Measurements from ENCODE around the gene ITGA2. TPM values are rescaled to one million over a fixed set of nuclear protein-coding genes. Genes with fewer than 3 reads are reported as not detected.

Gene ITGA2
- total RNA-seq, 2 experiments from 2014 or later = 0.74 to 0.86 TPM

- ChIA-PET POLR2A (no interaction called here), CTCF (interaction anchor here (1.3 kb wide), 1 partner anchor 78 kb away, joined by 5 read pairs; no protein-coding TSS in a partner anchor)
- H3K4me3 Mint-ChIP-seq = no peak overlapping the region
- no peak for TF ChIP-seq CTCF (IDR thresholded peaks at IDR 0.05)
- H3K9me3 Mint-ChIP-seq = peaks cover 4% of the 10 kb centered on the region
- intact Hi-C loops (cut with micrococcal nuclease) = no loop called here
- H3K4me1 Mint-ChIP-seq (ENCODE audit: low read depth) = peaks cover 15% of the 10 kb centered on the region
- no peak overlapping the region for H3K27ac Mint-ChIP-seq
- DNase-seq (no peak), ATAC-seq (no peak)
- no peaks in the 10 kb centered on the region for H3K36me3 Mint-ChIP-seq (ENCODE audit: low read depth)
- H3K27me3 Mint-ChIP-seq = peaks cover 12% of the 10 kb centered on the region
Observed at GRCh38 chr5:53017794-53018391, 28.7 kb downstream of the ITGA2 start.

- Mint-ChIP-seq H3K4me1 (ENCODE audit: low read depth) (peaks cover 13% of the 10 kb centered on the region), H3K36me3 (ENCODE audit: low read depth) (no peaks in the 10 kb centered on the region), H3K27ac (no peak overlapping the region), H3K4me3 (no peak overlapping the region), H3K9me3 (peaks cover under 1% of the 10 kb centered on the region), H3K27me3 (peaks cover 6% of the 10 kb centered on the region)
- TF ChIP-seq CTCF (IDR thresholded peaks at IDR 0.05) = no peak
- ATAC-seq = no peak
- intact Hi-C loops (cut with micrococcal nuclease) = no loop called here
- POLR2A ChIA-PET = no interaction called here
- CTCF ChIA-PET = no interaction called here
- no peak for DNase-seq
Observed at GRCh38 chr5:53019320-53019719, 30.2 kb downstream of the ITGA2 start.

- no peak for DNase-seq
- Mint-ChIP-seq H3K4me1 (ENCODE audit: low read depth) (no peaks in the 10 kb centered on the region), H3K36me3 (ENCODE audit: low read depth) (no peaks in the 10 kb centered on the region), H3K27me3 (no peaks in the 10 kb centered on the region), H3K27ac (no peak overlapping the region), H3K9me3 (no peaks in the 10 kb centered on the region), H3K4me3 (no peak overlapping the region)
- POLR2A ChIA-PET = interaction anchor here (1.4 to 2.2 kb wide), 2 partner anchors 9 to 16 kb away, joined by 3 to 9 read pairs; no protein-coding TSS in a partner anchor
- TF ChIP-seq CTCF (IDR thresholded peaks at IDR 0.05) = no peak
- ATAC-seq = no peak
- CTCF ChIA-PET = interaction anchor here (0.6 to 1.5 kb wide), 3 partner anchors 13 to 1936 kb away, joined by 3 to 7 read pairs (median 4); no protein-coding TSS in a partner anchor
- intact Hi-C loops (cut with micrococcal nuclease) = no loop called here
Observed at GRCh38 chr5:53022930-53023511, 33.9 kb downstream of the ITGA2 start.

- CTCF ChIA-PET = interaction anchor here (0.6 to 1.6 kb wide), 5 partner anchors 12 to 1935 kb away, joined by 3 to 7 read pairs (median 4); no protein-coding TSS in a partner anchor
Observed at GRCh38 chr5:53023969-53024368, 34.8 kb downstream of the ITGA2 start.

More at GRCh38 chr5:53023969-53024368, 34.8 kb downstream of the ITGA2 start:
- Mint-ChIP-seq H3K9me3 (no peaks in the 10 kb centered on the region), H3K4me1 (ENCODE audit: low read depth) (no peaks in the 10 kb centered on the region), H3K36me3 (ENCODE audit: low read depth) (no peaks in the 10 kb centered on the region), H3K4me3 (no peak overlapping the region), H3K27me3 (no peaks in the 10 kb centered on the region), H3K27ac (no peak overlapping the region)
- DNase-seq = peak; percentile 16
- POLR2A ChIA-PET = interaction anchor here (1.4 to 2.2 kb wide), 2 partner anchors 8 to 17 kb away, joined by 3 to 9 read pairs; no protein-coding TSS in a partner anchor
- ATAC-seq = peak; percentile 69
- intact Hi-C loops (cut with micrococcal nuclease) = no loop called here
- TF ChIP-seq CTCF (IDR thresholded peaks at IDR 0.05) = no peak

All from activated CD8-positive, alpha-beta T cell treated with anti-CD3 and anti-CD28 coated beads for 36 hours (primary cell).